HUDEP-2 (cell line): Measurements from ENCODE around the gene TXNRD3.

Experiments
- DNase-seq, 76 experiments: peaks; one replicate each; lab custom pipeline; 2025; ENCODE audit not compliant: unreplicated experiment in 76 of 76; lab: John Stamatoyannopoulos, UW

The TXNRD3 gene

GRCh38 chr3:126672741-126673140 lies 17.8 kb upstream of the TXNRD3 start:
- no peak for DNase-seq

- DNase-seq, result no peak
Measured at GRCh38 chr3:126672340-126672739, 17.4 kb upstream of the TXNRD3 start.

GRCh38 chr3:126671521-126671920 lies 16.6 kb upstream of the TXNRD3 start:
- no peak for DNase-seq

- no peak for DNase-seq
Measured at GRCh38 chr3:126668450-126669401, 13.8 kb upstream of the TXNRD3 start.

- no peak for DNase-seq
Measured at GRCh38 chr3:126667631-126668449, 12.9 kb upstream of the TXNRD3 start.

- DNase-seq, result no peak
Measured at GRCh38 chr3:126666658-126667528, 12.0 kb upstream of the TXNRD3 start.

- no peak for DNase-seq
Measured at GRCh38 chr3:126665959-126666657, 11.2 kb upstream of the TXNRD3 start.

GRCh38 chr3:126665221-126665936 lies 10.5 kb upstream of the TXNRD3 start:
- no peak for DNase-seq

GRCh38 chr3:126664591-126665214 lies 9.8 kb upstream of the TXNRD3 start:
- DNase-seq, result no peak

- no peak for DNase-seq
Measured at GRCh38 chr3:126663750-126664149, 8.8 kb upstream of the TXNRD3 start.

- DNase-seq, result no peak
Measured at GRCh38 chr3:126663257-126663656, 8.3 kb upstream of the TXNRD3 start.

- DNase-seq, result no peak
Measured at GRCh38 chr3:126661532-126662364, 6.8 kb upstream of the TXNRD3 start.

- no peak for DNase-seq
Measured at GRCh38 chr3:126659915-126660886, 5.3 kb upstream of the TXNRD3 start.

- no peak for DNase-seq
Measured at GRCh38 chr3:126658584-126658983, 3.7 kb upstream of the TXNRD3 start.

- no peak for DNase-seq
Measured at GRCh38 chr3:126657901-126658300, 3.0 kb upstream of the TXNRD3 start.

- no peak for DNase-seq
Measured at GRCh38 chr3:126656371-126657134, 1.6 kb upstream of the TXNRD3 start.
